T-helper 22 cell (primary cell): ENCODE results near the gene PER1.

Experiments used
- DNase-seq: peaks from one replicate; pipeline ENCODE4 v3.0.0-alpha.2; 2020; ENCODE audit warnings: low read depth

PER1 gene, protein sequence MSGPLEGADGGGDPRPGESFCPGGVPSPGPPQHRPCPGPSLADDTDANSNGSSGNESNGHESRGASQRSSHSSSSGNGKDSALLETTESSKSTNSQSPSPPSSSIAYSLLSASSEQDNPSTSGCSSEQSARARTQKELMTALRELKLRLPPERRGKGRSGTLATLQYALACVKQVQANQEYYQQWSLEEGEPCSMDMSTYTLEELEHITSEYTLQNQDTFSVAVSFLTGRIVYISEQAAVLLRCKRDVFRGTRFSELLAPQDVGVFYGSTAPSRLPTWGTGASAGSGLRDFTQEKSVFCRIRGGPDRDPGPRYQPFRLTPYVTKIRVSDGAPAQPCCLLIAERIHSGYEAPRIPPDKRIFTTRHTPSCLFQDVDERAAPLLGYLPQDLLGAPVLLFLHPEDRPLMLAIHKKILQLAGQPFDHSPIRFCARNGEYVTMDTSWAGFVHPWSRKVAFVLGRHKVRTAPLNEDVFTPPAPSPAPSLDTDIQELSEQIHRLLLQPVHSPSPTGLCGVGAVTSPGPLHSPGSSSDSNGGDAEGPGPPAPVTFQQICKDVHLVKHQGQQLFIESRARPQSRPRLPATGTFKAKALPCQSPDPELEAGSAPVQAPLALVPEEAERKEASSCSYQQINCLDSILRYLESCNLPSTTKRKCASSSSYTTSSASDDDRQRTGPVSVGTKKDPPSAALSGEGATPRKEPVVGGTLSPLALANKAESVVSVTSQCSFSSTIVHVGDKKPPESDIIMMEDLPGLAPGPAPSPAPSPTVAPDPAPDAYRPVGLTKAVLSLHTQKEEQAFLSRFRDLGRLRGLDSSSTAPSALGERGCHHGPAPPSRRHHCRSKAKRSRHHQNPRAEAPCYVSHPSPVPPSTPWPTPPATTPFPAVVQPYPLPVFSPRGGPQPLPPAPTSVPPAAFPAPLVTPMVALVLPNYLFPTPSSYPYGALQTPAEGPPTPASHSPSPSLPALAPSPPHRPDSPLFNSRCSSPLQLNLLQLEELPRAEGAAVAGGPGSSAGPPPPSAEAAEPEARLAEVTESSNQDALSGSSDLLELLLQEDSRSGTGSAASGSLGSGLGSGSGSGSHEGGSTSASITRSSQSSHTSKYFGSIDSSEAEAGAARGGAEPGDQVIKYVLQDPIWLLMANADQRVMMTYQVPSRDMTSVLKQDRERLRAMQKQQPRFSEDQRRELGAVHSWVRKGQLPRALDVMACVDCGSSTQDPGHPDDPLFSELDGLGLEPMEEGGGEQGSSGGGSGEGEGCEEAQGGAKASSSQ (N-terminal part only)

DNA sequence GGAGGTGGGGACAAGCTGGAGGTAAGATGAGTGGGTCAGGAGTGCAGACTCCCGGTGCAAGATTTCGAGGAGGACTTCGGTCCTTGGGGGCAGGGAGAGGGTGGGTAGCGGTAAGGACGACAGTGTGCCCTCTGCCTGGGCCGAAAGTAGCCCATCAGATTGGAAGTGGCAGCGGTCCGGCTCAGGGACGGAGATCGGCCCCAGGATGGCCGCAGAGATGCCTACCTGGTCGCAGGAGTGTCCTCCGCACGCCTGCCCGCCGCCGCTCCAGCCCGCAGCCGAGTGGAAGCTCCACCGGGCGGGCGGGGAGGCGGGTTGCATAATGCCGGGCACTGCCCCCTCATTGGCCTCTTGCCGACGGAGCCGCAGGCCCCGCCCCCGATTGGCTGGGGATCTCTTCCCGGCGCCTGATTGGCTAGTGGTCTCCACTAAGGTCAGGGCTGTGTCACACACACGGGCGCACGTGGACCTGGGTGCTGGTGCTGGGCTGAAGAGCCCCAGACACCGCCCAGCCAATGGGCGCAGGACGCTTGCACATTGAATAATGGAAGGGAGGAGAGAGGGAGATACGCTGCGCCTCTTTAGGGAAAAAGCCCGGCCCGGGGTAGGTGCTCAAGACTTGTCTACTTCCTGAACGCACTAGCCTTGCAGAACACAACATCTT is at the start of gene PER1:
TSS of gene PER1 (minus strand) at position 293 of the 664 bp plus-strand sequence. CDS start 1,698 bp downstream, outside the sequence.
- DNase-seq = peak; percentile 88

DNA sequence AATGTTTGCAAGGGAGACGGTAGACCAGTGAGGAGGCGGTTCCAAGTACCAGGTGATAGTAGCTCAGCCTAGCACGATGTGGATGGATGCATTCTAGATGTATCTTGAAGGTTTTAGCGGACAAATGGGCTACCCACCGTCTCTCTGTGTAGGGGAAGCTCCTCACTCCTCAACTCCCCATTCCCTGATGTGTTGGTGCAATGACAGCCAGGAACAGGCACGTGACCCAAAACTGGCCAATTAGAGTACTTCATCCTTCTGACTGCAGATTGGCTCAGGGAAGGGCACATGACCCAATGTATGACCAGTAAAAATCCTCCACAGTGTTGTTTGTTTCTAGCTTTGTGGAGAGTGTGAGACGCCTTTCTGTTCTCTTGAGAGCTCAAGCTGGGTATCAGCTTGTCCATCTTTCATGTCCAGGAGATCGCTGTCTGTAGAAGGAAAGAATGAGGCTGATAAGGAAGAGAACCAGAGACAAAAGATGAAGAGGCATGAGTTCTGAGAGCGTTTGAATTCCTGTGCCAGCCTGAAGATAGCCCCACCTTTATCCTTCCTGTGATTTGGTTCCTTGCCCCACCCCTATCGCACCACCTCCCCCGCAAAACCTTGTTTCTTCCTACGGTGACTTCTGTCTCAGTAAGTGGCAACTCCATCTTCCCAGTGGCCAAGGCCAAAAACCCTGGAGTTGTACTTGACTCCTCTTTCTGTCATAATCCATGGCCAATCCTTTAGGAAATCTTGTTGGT is 40.0 kb upstream of the PER1 start:
- peak; percentile 39 for DNase-seq

DNA sequence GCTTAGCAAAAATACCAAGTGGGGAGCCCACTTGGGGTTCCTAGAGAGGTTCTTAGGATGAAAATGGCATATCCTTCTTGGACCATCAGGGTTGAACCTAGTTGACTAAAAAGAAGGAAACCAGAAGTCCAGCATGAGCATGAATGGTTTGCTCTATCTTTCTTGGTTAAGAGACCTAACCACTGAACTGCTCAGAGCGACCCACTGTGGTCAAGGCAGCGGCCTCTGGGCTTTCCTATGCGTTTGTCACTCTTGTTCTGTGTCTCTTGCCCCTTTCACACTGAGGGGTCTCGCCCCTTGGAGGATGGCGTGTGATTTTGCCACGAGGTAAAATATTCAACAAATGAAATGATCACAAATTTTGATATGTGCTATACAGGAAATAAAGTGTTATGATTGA is 38.3 kb upstream of the PER1 start:
- no peak for DNase-seq

DNA sequence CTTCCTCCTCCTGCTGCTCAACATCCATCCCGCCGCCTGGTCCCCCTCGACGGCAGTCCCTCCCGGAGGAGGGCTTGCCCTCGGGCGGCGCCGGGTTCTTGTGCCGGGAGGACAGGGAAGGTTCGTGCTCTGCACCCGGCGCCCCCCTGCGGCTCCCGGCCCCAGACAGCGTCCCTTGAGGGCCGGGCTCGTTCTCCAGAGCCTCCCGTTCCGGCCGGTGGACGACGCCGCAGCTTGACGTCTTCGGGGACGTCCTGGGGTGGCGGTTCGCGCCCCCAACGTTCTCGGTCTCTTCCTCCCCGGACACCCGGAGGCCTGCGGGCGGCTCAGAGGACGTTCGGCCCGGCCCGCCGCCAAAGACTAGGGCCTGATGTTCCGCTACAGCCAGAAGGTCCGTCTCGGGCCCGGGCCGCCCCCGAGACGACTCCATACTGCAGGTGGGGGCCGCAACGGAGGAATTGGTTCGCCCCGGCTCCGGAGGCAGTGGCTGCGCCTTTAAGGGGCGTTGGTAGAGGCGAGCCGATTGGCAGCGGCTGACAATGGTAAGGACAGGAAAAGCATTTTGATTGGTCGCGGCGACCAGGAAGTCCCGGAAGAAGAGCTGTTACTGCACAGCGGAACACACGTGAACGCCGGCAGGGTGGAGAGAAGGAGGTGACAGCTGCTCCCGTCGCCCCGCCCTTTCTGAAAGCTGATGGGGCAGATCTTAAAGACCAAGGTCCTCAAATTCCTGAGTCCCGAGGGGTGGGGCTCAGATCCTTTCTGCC is 37.7 kb upstream of the PER1 start, which contains the start of gene BORCS6:
TSS of gene BORCS6 (minus strand) at position 470 of the 767 bp plus-strand sequence. CDS start at position 430, 40 bp downstream.
- DNase-seq = peak; percentile 95

DNA sequence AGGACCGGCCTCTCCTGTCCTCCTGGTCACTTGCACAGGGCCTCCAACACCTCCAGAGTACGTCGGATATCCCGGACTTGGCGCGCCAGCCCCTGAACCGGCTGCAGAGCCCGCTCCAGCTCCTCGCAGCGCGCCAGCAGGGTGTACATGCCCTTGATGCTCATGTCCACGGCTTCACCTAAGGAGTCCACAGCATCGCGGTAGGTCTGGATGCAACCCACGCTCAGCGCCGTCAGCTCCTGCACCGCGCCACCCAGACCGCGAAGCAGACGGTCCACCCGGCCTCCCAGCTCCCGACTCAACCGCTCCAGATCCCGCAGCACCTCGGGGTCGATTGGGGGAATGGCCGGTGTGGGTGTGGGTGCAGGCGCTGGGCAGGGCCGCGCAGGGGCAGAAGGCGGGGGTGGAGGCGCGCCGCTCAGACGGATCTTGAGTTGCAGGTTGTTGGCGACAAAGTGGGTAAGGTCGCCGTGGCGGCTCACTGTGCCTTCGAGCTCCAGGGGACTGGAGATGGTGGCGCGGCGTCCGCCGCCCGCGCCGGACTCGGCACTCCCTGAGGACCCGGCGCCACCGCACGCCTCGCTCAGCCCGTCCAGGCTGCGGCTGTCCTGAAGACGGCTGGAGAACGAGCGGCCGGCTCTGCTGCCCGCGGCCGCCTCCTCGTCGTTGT is 37.0 kb upstream of the PER1 start:
- no peak for DNase-seq

DNA sequence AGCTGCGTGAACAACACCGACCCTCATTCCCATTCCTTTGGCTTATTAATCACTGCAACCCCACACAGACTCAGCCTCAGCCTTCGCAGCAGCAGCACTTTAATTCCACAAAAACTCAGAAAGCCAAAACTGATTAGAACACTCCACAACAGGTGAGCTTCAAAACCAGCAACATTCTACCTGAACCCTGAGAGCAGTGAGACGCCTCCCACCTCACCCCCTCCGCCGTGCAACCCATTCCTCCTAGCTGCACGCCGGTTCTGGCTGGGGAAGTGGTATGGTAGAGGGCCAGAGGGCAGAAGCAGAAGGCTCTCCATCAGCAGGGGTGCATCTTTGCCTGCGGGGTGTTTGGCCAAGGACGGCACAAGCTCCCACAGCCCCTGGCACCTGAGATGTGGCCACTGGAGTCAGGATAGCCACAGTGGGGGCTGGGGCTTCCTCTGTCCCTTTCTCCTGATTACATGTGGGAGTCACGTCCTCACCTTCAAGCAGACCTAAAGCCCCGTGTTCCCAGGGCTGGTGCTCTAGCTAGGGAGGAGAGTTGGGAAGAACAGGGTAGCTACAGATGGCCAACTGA is 36.1 kb upstream of the PER1 start:
- DNase-seq = no peak

DNA sequence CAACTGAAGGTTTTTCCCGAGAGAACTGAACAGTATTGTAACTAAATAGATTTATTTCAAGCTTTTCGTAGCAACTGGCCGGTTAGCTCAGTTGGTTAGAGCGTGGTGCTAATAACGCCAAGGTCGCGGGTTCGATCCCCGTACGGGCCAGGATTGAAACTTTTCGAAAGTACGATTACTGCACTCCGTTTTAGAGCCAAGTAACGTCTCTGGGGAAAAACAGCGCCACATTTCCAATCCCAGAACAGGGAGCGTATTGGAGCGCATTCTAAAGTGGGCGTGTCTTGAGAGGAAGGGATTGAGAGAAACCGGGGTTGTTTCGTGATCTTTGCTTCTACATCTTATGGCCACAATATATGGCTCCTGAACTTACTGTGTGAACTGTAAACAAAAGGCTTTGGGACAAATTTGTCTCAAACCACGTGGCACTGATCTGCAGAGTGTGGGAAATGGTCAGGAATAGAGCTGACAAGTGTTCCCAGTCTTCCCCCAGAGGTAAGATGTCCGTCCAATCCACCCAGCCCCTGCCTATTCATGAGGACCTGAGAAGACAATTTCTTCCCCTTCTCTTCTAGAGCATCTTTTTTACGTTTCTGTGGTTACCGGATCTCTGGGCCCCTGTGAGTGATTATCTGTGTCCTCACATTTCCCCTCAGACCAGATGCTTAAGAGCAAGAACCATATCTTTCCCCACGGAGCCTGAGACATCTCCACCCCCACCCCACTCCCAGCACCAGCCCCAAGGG is 35.5 kb upstream of the PER1 start:
- peak; percentile 67 for DNase-seq

DNA sequence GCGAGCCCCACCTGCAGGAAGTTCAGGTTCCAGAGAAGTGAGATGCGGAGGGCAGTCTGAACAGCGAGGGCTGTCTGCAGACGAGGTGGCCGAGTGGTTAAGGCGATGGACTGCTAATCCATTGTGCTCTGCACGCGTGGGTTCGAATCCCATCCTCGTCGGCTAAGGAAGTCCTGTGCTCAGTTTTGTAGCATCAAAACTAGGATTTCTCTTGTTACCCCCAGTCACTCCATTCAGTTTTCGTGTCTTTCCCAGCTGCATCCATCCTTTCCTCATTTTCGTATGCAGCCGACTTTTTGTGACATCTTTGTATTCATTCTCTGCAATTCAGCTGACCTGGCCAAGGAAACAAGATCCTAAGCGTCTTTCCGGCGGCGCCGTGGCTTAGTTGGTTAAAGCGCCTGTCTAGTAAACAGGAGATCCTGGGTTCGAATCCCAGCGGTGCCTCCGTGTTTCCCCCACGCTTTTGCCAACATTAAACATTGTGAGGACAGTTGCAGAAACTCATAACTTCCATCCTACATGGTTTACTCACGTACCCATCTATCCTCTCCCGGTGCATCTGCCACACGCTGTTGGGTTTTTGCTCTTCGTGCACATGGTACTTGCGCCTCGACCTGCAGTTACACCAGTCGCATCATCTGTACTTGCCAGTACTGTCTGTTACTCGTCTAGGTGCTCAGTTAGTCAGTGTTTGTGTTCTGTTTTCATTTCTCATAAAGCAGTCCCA is 34.7 kb upstream of the PER1 start:
- DNase-seq = peak; percentile 67

DNA sequence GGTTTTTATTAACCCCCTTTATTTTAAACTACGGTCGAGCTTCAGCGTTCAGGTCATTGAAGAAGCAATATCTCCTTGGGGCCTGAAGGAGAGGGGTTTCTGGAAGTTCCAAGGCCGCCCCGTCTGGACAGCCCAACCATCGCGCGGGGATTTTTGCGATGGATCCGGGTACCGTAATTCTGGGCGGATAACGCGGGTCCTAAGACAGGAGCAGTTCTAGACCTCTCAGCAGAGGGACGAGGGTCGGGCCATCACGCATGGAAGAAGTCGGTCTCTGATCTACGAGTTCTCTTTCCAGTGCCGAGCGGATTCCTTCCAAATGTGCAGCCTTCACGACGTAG is 34.2 kb upstream of the PER1 start:
- no peak for DNase-seq

DNA sequence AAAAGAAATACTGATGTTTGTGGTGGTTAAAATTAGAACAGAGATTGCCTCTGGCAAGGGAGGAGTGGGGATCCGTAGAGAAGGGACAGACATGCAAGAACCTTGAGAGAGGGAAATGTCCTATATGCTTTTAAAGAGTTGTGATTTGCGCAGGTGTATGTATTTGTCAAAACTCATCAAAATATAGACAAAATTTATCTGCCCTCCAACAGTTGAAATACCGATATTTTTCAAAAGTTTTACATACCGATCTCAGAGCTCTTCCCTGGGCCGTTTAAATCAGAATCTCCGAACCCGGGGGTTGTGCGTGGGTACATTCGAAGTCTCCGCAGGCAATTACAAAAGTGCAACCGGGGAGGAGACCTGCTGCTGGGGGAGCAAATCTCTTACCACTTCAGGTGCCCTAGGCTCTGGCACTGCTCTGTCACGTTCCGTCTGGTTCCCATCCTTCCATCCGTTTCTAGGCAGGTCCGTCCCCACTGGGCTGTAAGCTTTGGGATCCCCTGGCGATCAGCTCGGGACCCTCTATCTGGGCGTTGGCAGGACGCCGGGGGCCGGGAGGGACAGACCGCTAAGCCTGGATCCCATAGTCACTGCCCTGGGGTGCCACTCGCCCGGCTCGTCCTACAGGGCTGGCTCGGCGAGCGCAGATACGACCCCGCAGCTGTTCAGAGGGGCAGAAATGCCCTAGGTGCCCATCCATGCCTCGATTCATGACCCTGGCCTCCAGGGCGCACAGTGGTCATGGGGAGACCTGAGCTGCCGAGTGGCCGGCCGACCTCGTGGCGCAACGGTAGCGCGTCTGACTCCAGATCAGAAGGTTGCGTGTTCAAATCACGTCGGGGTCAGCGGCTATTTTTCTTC is 33.6 kb upstream of the PER1 start:
- peak; percentile 65 for DNase-seq

DNA sequence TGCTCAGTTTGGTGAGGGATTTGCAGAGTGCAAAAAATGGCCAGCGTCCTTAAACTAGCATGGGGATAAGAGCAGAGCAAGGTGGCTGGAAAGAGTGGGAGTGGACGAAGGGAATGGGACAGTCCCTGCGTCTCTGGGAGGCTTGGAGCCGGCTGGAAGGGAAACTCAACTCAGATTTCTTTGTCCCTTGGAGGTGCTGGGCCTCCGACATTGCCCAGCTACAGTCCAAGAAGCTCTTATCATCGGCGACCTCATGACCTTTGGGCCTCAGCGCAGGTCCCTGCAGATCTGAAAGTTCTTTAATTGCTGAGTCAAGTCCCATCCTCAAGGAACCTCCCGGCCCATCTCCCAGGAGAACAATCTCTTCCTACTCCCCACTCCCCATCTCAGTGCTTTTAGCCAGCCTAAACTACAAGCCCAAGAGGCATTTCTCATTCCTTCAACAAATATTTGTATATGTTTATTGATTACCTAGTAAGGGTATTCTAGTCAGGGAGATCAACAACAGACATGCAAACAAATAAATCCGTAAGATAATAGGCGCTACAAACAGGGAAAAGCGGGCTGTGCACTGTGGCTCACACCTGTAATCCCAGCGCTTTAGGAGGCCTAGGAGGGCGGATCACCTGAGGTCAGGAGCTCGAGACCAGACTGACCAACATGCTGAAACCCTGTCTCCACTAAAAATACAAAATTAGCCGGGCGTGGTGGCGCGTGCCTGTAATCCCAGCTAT is 25.0 kb upstream of the PER1 start:
- DNase-seq = no peak

DNA sequence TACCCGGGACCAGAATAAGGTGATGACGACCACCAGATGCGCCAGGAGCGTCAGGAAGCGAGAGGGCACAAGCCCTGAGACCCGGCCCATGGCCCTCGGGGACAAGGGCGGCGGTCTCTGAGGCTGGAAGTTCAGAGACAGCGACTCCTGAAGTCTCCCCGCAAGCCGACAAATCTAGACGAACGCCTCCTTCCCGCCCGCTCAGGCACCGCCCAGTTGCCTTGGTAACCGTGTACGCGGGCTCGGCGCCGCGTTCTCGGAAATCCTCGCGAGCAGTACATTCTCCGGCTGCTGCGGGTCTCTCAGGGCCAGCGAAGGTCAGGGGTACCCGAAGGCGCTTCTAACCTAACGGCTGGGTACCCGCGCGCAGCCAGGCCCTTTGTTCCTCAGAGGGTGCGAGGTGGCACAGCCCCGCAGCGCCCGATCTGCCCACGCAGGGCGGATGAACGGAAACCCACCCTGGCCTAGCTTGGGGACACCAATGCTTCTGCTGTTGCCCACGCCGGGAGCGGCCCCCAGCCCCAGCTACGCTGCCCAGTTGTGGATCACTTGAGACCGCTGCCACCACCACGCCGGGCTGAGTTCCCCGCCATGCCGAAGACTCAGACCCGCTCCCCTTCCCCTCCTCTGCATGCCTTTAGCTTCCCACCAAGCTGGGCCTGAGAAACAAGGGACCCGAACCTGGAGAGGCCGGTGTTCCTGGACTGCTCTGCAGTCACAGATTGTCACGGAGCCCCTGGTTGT is 24.2 kb upstream of the PER1 start, which contains the start of gene TMEM107:
TSS of gene TMEM107 (minus strand) at position 184 of the 744 bp plus-strand sequence. CDS start at position 90, 94 bp downstream.
- DNase-seq = peak; percentile 79

DNA sequence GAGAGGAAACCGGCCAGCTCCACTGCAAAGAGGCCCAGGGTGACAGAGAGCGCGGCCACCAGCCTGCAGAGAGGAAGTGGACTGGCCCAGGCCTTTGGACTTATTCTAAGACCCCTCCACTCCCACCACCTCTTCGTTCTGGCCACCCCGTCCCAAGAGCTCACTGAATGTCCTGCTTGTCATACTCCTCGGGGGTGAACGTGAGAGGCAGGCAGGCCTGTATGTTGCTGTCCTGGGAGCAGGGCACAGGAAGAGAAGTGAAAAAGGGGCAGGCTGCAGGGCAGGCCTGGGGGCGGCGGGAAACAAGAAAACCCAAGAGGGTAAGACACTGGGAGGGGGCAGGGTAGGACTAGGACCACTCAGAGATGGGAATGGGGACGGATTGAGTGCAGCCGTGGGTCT is 23.6 kb upstream of the PER1 start:
- no peak for DNase-seq

DNA sequence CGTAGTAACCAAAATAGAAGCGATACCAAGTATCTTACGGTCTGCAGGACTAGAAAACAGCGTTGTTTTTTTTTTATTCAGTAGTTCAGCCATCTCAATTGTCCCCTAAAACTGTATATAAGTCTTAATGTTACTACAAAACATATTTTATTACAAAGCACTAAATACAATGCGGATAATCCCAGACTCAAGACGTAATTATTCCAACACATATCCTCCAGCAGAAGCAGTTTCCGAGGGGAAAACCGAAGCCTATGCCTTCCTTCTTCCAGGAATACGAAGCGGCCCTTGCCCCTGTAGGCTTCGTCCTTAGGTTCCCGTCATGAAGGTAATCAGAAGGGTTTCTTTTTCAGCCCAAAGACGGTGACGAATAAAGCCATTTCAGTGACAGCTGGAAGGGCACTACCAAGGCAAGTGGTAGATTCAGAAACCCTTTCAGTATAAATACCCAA is 21.7 kb upstream of the PER1 start:
- DNase-seq = no peak
